Testis (tissue), 3 donors: ENCODE measurements around the gene BTBD6. TPM values are rescaled to one million over a fixed set of nuclear protein-coding genes. Genes with fewer than 3 reads are reported as not detected.
A peak's percentile ranks its signal among the peaks of the same experiment; 100 is the strongest.

Experiments
- DNase-seq: peaks from one replicate; pipeline ENCODE4 v3.0.0-alpha.2; 2019
- H3K27ac ChIP-seq, 2 donors: fragments of 200-600 bp; sonication (generic); one replicate each; pipeline ENCODE4 v1.5.1; 2019
- H3K27me3 ChIP-seq: fragments of 200-600 bp; sonication (generic); one replicate; pipeline ENCODE4 v1.5.1; 2019
- H3K36me3 ChIP-seq: fragments of 200-600 bp; sonication (generic); one replicate; pipeline ENCODE4 v1.5.1; 2017; ENCODE audit warnings: low read depth; ENCODE audit errors: missing control alignments
- H3K4me1 ChIP-seq: fragments of 200-600 bp; sonication (generic); one replicate; pipeline ENCODE4 v1.5.1; 2019
- H3K4me3 ChIP-seq, 2 donors: fragments of 200-600 bp; sonication (generic); one replicate each; pipeline ENCODE4 v1.5.1; 2017 to 2019
- H3K9me3 ChIP-seq: fragments of 200-600 bp; sonication (generic); one replicate; pipeline ENCODE4 v1.5.1; 2017
- POLR2A ChIP-seq: fragments of 450-650 bp; IDR thresholded peaks from one replicate; pipeline ENCODE4 v1.6.1; 2017; ENCODE audit warnings: antibody characterized with exemption, mild to moderate bottlenecking, moderate library complexity
- WGBS, 2 donors: methylation state at CpG; one replicate each; pipeline ENCODE4 v1.1.5; 2018; 5-methylcytosine and 5-hydroxymethylcytosine counted together
- intact Hi-C: fragments of 100-400 bp; cut with DNase I; formaldehyde crosslinking; loops from one replicate; pipeline ENCODE4 v1.15.1; 2023; ENCODE audit warnings: low total_unique reads
- polyA plus RNA-seq: library from polyadenylated mRNA; stranded (reverse); fragments of 350-450 nt; fragmentation: Illumina TruSeq; extraction: RNeasy Lipid Tissue Mini Kit (QIAGEN cat#74804); gene quantifications from one replicate; pipeline ENCODE4 v1.2.3, GENCODE V29; 2014; ENCODE audit warnings: low read depth, low replicate concordance; ENCODE audit not compliant: insufficient read depth
- total RNA-seq, 2 donors: library from RNA; depleted of rRNA; stranded (reverse); fragments of >200 nt; gene quantifications; one replicate each; pipeline ENCODE4 v1.2.3, GENCODE V29; 2016
- TF ChIP-seq, protein P1 (sequence below), 3 experiments: fragments of 450-650 bp in 2 of 3; fragments of 200-600 bp in 1 of 3; sonication (generic) in 1 of 3; IDR thresholded peaks; one replicate each; pipeline ENCODE4 v1.5.1; 2016 to 2019; ENCODE audit warnings: antibody characterized with exemption in 3 of 3, mild to moderate bottlenecking in 2 of 3, moderate library complexity in 1 of 3

BTBD6 gene
- total and polyA plus RNA-seq, 3 donors from 2014 or later, result 84.1 to 120 (median 97.6) TPM

DNA sequence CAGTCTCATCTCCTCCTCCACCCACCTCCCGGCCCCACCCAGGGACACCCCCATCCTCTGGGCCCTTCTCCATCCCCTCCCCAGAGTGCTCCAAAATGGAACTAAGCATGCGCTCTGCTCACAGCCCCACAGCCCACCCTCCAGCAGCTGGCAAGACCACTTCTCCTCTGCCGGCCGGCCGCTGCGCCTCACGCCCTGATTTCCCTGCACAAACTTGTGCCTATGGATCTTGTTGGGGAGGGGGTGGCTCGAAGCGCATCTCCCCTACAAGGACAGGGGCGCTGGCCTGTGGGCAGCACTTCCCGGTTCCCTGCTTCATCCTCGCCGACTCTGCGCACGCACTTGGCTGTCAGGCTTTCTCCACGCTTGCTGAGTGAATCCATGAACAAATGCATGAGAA, 47.7 kb upstream of the BTBD6 start:
- Histone ChIP-seq H3K9me3 (no peaks in the 10 kb centered on the region), H3K4me3 (no peak overlapping the region), H3K27ac (no peak overlapping the region), H3K36me3 (no peaks in the 10 kb centered on the region), H3K27me3 (no peaks in the 10 kb centered on the region), H3K4me1 (peaks cover 28% of the 10 kb centered on the region)
- intact Hi-C loops, result loop anchor here (5.0 to 10.0 kb wide), 3 partner anchors 84 to 327 kb away; partner anchors contain the start of gene TMEM121
- TF ChIP-seq, protein P1, sequence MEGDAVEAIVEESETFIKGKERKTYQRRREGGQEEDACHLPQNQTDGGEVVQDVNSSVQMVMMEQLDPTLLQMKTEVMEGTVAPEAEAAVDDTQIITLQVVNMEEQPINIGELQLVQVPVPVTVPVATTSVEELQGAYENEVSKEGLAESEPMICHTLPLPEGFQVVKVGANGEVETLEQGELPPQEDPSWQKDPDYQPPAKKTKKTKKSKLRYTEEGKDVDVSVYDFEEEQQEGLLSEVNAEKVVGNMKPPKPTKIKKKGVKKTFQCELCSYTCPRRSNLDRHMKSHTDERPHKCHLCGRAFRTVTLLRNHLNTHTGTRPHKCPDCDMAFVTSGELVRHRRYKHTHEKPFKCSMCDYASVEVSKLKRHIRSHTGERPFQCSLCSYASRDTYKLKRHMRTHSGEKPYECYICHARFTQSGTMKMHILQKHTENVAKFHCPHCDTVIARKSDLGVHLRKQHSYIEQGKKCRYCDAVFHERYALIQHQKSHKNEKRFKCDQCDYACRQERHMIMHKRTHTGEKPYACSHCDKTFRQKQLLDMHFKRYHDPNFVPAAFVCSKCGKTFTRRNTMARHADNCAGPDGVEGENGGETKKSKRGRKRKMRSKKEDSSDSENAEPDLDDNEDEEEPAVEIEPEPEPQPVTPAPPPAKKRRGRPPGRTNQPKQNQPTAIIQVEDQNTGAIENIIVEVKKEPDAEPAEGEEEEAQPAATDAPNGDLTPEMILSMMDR (IDR thresholded peaks at IDR 0.05), result no peak
- no peak for TF ChIP-seq POLR2A
- no peak for DNase-seq
- 67 to 87% methylated on average over 2 to 16 of the region's 16 CpGs for WGBS, 2 donors

DNA sequence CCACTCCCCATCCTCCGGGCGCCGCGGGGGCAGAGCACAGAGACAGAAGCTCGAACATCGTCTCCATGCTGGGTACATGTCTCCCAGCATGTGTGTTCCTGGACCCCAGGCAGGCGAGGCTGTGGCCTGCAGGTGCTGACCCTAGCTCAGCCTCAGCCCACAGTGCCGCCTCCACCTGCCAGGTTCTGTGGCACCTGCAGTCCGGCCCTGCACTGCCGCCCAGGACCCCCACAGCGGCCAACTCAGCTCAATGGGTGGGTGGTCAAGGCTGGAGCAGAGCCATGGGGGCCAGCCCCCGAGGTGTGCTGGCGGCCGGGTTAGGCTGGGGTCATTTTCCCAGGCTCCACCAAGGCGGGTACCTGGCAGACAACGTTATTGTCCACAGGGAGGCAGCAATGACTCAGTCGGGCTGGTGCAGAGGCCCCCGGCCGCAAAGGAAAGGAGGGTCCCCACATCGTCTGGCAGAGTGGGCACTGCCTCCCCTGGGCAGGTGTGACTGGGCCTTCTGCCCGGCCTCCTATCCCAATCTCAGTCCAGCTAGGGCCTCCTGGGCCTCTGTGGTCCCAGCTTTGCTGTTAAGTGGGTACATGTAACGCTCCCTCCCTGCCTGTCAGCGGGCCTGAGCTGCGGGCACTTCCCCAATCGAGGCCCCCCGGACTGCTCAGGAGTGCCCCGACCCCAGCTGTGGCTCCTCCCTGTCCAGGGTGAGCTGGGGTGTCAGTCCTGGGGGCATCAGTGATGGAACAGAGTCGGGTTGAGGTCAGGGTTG, 47.0 kb upstream of the BTBD6 start:
- WGBS, 2 donors, result 50 to 66% methylated on average over 8 to 17 of the region's 28 CpGs
- H3K27me3 ChIP-seq, result no peaks in the 10 kb centered on the region
- H3K27ac ChIP-seq, result no peak overlapping the region
- H3K9me3 ChIP-seq, result no peaks in the 10 kb centered on the region
- peaks cover 27% of the 10 kb centered on the region for H3K4me1 ChIP-seq
- no peaks in the 10 kb centered on the region for H3K36me3 ChIP-seq
- TF ChIP-seq, protein P1 (IDR thresholded peaks at IDR 0.05), result no peak
- TF ChIP-seq POLR2A, result no peak
- intact Hi-C loops, result loop anchor here (5.0 to 10.0 kb wide), 3 partner anchors 83 to 326 kb away; partner anchors contain the start of gene TMEM121
- H3K4me3 ChIP-seq, result no peak overlapping the region
- no peak for DNase-seq

DNA sequence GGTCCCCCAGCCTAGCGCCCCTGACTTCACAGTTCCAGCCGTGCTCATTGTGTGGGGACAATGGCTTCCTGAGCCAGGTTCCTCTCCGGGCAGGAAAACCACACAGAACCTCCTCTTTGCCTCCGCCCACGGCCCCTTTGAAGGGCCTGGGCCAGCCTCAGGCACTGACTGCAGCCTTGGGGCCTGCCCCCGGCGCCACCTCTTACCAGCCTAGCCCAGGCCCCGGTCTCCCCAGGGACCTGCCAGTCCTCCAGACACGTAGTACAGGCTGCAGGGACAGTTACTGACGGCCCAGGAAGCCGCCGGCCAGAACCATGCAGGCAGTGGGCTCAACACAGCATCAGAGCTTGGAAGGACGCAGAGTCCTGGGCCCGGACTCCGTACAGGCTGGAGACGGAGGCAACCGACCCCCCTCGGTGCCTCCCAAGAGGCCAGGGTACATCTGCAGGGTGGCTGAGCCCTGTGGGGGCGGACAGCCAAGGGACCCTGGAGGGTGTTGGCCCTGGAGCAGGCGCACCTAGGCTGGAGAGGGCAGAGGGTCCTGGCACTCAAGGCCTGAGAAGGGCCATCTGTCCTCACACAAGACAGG, 46.3 kb upstream of the BTBD6 start:
- no peak overlapping the region for H3K27ac ChIP-seq
- no peaks in the 10 kb centered on the region for H3K27me3 ChIP-seq
- WGBS, 2 donors, result 23 to 45% methylated on average over 5 to 20 of the region's 20 CpGs
- no peak for TF ChIP-seq POLR2A
- TF ChIP-seq, protein P1 (IDR thresholded peaks at IDR 0.05), result no peak
- H3K4me3 ChIP-seq, result no peak overlapping the region
- H3K4me1 ChIP-seq, result peaks cover 21% of the 10 kb centered on the region
- H3K9me3 ChIP-seq, result no peaks in the 10 kb centered on the region
- DNase-seq, result no peak
- no peaks in the 10 kb centered on the region for H3K36me3 ChIP-seq
- intact Hi-C loops, result loop anchor here (5.0 to 10.0 kb wide), 3 partner anchors 83 to 325 kb away; partner anchors contain the start of gene TMEM121

DNA sequence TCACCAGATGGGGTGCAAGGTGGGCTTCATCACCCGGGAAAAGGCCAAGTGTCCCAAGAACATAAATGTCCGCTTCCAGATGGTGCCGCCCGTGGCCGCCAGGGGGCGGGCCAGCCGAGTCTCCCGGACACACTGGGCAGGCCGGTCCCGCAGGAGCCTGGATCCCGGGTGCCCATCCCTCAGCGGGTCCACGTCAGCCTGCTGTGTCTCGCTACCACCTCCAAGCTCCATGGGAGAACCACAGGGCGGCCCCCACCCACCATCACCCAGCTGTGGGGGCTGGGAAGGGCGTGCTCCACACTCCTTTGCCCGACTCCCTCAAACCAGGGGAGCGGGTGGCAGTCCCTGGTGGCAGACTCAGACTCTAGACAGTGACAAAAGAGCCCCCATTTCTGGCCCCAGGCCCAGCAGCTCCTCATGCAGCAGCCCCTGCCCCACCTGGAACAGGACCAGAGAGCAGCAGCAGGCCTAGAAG, 45.2 kb upstream of the BTBD6 start:
- Histone ChIP-seq H3K36me3 (no peaks in the 10 kb centered on the region), H3K9me3 (no peaks in the 10 kb centered on the region), H3K4me3 (no peak overlapping the region), H3K27me3 (no peaks in the 10 kb centered on the region), H3K4me1 (peaks cover 15% of the 10 kb centered on the region), H3K27ac (no peak overlapping the region)
- 14 to 34% methylated on average over 2 to 18 of the region's 18 CpGs for WGBS, 2 donors
- peak; percentile 78 for DNase-seq
- intact Hi-C loops, result loop anchor here (5.0 to 10.0 kb wide), 3 partner anchors 82 to 324 kb away; partner anchors contain the start of gene TMEM121
- TF ChIP-seq, protein P1 (IDR thresholded peaks at IDR 0.05), result peak; percentile 83 to 90 (median 85)
- TF ChIP-seq POLR2A, result no peak
